Measurements from ENCODE around the gene NIPAL4. TPM values are rescaled to one million over a fixed set of nuclear protein-coding genes. Genes with fewer than 3 reads are reported as not detected.

NIPAL4 gene
- total and polyA plus RNA-seq, 2 donors (not counting 3 experiments of a cell fraction or from before 2014, with no cell fraction given), result not detected

GRCh38 chr5:157458835-157459234 is 1.2 kb upstream of the NIPAL4 start:
- Histone ChIP-seq H4K20me1 (replicated peaks; ENCODE audit: control insufficient read depth, extremely low read depth, insufficient read depth, low read length) (no peaks in the 10 kb centered on the region), H3K9ac (replicated peaks; ENCODE audit: extremely low read depth, insufficient read depth, low read length) (no peak overlapping the region), H3K27ac (ENCODE audit: insufficient read depth, low read depth, low read length) (no peak overlapping the region), H3K9me1 (replicated peaks; ENCODE audit: control insufficient read depth, extremely low read depth, insufficient read depth, low read length) (no peaks in the 10 kb centered on the region), H3K27me3 (ENCODE audit: control insufficient read depth in 2 of 2, insufficient read depth in 2 of 2, low read length in 2 of 2) (peaks cover 23 to 29% of the 10 kb centered on the region in 2 experiments), H3K79me2 (ENCODE audit: control insufficient read depth, insufficient read depth, low read length) (no peaks in the 10 kb centered on the region), H3K4me3 (replicated peaks in 1 of 3; ENCODE audit: insufficient read depth in 1 of 3, low read depth in 1 of 3, low read length in 3 of 3) (no peak overlapping the region), H3K36me3 (ENCODE audit: control insufficient read depth in 2 of 2, extremely low read depth in 1 of 2, insufficient read depth in 2 of 2, low read length in 2 of 2) (no peaks in the 10 kb centered on the region), H2AFZ (ENCODE audit: low read depth, low read length) (no peak overlapping the region), H3K9me3 (replicated peaks; ENCODE audit: control insufficient read depth, insufficient read depth, low read length) (no peaks in the 10 kb centered on the region), H3K4me1 (ENCODE audit: control insufficient read depth, extremely low read depth, insufficient read depth, low read length) (no peaks in the 10 kb centered on the region), H3K4me2 (ENCODE audit: insufficient read depth, low read length) (no peak overlapping the region)
- POLR2A ChIA-PET, result no interaction called here
- FAIRE-seq, result no peak
- no TSS peak for BruUV-seq (replicated peaks)
- intact Hi-C loops (cut with micrococcal nuclease), result no loop called here
- TF ChIP-seq GATA2 (IDR thresholded peaks at IDR 0.05; ENCODE audit: insufficient read depth, insufficient read length, low read depth, low read length) (no peak), POLR2A (IDR thresholded peaks at IDR 0.05; ENCODE audit: low read depth, low read length) (no peak), EZH2 (IDR thresholded peaks at IDR 0.05; ENCODE audit: borderline replicate concordance, low read depth, low read length, severe bottlenecking) (no peak), POLR2AphosphoS5 (IDR thresholded peaks at IDR 0.05; ENCODE audit: insufficient read depth, low read depth, low read length) (no peak), CTCF (IDR thresholded peaks at IDR 0.05; ENCODE audit: extremely low read depth in 1 of 2, insufficient read depth in 1 of 2, low read depth in 1 of 2, low read length in 2 of 2) (no peak), FOS (IDR thresholded peaks at IDR 0.05; ENCODE audit: borderline replicate concordance, insufficient read depth, low read length) (no peak), MYC (IDR thresholded peaks at IDR 0.05; ENCODE audit: low read depth, low read length) (no peak), JUN (IDR thresholded peaks at IDR 0.05; ENCODE audit: borderline replicate concordance, insufficient read depth, insufficient read length, low read depth) (no peak)
- TF ChIP-seq, protein P1, sequence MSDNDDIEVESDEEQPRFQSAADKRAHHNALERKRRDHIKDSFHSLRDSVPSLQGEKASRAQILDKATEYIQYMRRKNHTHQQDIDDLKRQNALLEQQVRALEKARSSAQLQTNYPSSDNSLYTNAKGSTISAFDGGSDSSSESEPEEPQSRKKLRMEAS (IDR thresholded peaks at IDR 0.05; ENCODE audit: insufficient read depth, insufficient read length), result no peak
- CTCF ChIA-PET, result interaction anchor here (2.2 kb wide), 1 partner anchor 13 kb away, joined by 12 read pairs; no protein-coding TSS in a partner anchor
- dilution Hi-C loops (cut with MboI; ENCODE audit: extremely low pct_ligation_motif_present, low sequenced_read_pairs), result no loop called here
- DNase-seq (ENCODE audit: low read depth, low spot score), result no peak

All from endothelial cell of umbilical vein (primary cell).